ENCODE measurements around the gene FCMR. TPM values are rescaled to one million over a fixed set of nuclear protein-coding genes. Genes with fewer than 3 reads are reported as not detected.

Gene FCMR
- total RNA-seq, 3 donors from 2014 or later: 1.6 to 5.6 (median 4.6) TPM

DNA sequence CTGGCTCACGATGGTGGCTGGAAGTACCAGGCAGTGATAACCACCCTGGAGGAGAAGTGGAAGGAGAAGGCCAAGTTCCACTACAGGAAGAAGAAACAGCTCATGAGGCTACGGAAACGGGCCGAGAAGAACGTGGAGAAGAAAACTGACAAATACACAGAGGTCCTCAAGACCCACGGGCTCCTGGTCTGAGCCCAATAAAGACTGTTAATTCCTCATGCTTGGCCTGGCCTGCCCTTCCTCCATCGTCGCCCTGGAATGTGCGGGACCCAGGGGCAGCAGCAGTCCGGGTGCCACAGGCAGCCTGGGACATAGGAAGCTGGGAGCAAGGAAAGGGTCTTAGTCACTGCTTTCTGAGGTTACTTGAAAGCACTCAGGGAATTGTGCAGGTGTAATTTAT, 13.7 kb downstream of the FCMR start:
- no peaks in the 10 kb centered on the region for H3K9me3 ChIP-seq
- TF ChIP-seq, protein P1, sequence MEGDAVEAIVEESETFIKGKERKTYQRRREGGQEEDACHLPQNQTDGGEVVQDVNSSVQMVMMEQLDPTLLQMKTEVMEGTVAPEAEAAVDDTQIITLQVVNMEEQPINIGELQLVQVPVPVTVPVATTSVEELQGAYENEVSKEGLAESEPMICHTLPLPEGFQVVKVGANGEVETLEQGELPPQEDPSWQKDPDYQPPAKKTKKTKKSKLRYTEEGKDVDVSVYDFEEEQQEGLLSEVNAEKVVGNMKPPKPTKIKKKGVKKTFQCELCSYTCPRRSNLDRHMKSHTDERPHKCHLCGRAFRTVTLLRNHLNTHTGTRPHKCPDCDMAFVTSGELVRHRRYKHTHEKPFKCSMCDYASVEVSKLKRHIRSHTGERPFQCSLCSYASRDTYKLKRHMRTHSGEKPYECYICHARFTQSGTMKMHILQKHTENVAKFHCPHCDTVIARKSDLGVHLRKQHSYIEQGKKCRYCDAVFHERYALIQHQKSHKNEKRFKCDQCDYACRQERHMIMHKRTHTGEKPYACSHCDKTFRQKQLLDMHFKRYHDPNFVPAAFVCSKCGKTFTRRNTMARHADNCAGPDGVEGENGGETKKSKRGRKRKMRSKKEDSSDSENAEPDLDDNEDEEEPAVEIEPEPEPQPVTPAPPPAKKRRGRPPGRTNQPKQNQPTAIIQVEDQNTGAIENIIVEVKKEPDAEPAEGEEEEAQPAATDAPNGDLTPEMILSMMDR (IDR thresholded peaks at IDR 0.05): no peak
- DNase-seq: no peak
- no peaks in the 10 kb centered on the region for H3K36me3 ChIP-seq (ENCODE audit: low read depth)
- intact Hi-C loops (cut with DNase I, micrococcal nuclease): no loop called here
- H3K4me3 ChIP-seq: no peak overlapping the region
- H3K4me1 ChIP-seq (ENCODE audit: low read depth): peaks cover 18% of the 10 kb centered on the region
- no peak for ATAC-seq

DNA sequence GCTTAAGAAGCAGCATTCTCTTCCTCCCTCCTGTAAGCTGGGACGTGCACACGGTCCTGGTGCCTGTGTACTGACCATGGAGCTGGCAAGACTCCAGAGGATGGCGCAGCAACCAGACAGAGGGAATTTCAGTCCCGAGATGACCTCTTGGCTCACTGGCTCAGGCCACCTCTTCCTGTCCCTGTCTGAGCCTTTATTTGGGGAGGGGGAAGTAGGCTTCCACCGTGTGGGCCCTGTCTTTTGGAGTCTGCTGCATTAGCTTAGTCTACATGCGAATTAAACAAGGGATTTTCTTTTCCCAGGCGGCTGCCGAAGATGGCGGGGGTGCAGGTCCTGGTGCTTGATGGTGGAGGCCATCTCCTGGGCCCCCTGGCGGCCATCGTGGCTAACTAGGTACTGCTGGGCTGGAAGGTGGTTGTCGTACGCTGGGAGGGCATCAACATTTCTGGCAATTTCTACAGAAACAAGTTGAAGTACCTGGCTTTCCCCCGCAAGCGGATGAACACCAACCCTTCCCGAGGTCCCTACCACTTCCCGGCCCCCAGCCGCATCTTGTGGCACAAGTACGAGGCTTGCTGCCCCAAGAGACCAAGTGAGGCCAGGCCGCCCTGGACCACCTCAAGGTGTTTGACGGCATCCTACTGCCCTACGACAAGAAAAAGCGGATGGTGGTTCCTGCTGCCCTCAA, 14.3 kb downstream of the FCMR start:
- TF ChIP-seq, protein P1 (IDR thresholded peaks at IDR 0.05): no peak
- H3K4me3 ChIP-seq: no peak overlapping the region
- H3K4me1 ChIP-seq (ENCODE audit: low read depth): peaks cover 14% of the 10 kb centered on the region
- ATAC-seq (no peak), DNase-seq (no peak)
- no peaks in the 10 kb centered on the region for H3K36me3 ChIP-seq (ENCODE audit: low read depth)
- intact Hi-C loops (cut with DNase I, micrococcal nuclease): no loop called here
- no peaks in the 10 kb centered on the region for H3K9me3 ChIP-seq

DNA sequence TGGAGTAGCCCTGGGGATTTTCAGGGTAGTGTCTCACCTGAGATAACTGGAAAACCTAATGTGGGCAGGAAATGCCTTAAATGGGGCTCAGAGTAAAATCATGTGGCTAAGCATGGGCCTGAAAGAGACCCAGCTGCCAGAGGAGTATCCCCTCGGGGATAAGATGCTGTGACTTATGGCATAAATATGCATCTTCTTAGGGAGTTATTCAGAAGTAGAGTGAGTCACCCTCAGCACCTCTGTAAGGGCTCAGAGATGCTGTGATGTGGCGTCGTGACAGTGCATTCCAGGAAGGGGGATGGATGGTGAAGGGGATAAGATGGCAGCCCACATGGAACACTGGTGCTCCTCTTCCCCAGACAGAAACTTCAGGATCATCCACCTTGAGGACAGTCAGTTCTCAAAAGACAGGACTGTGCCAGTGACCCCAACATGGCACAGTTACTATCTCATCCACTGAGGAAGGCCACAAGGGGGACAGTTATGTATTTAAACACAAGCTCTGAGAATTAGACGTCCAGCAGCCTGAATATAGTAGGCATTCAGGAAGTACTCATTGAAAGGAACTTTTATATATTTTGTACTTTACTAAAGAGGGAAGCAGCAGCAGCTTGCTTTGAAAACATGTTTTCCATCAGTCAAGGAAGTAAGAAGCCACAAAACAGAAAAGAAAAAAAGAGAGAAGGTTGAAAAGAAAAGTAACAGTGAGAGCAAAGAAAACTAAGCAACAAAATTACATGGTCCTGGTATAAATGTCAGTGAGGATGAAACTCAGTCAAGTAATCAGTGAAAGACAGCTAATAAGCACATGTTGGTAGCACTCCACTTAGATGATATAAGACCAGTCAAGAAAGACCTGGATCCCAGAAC, 16.2 kb downstream of the FCMR start:
- peaks cover 14% of the 10 kb centered on the region for H3K4me1 ChIP-seq (ENCODE audit: low read depth)
- intact Hi-C loops (cut with DNase I, micrococcal nuclease): no loop called here
- H3K36me3 ChIP-seq (ENCODE audit: low read depth): no peaks in the 10 kb centered on the region
- ATAC-seq: no peak
- TF ChIP-seq, protein P1 (IDR thresholded peaks at IDR 0.05): no peak
- H3K9me3 ChIP-seq: no peaks in the 10 kb centered on the region
- no peak for DNase-seq
- H3K4me3 ChIP-seq: no peak overlapping the region

DNA sequence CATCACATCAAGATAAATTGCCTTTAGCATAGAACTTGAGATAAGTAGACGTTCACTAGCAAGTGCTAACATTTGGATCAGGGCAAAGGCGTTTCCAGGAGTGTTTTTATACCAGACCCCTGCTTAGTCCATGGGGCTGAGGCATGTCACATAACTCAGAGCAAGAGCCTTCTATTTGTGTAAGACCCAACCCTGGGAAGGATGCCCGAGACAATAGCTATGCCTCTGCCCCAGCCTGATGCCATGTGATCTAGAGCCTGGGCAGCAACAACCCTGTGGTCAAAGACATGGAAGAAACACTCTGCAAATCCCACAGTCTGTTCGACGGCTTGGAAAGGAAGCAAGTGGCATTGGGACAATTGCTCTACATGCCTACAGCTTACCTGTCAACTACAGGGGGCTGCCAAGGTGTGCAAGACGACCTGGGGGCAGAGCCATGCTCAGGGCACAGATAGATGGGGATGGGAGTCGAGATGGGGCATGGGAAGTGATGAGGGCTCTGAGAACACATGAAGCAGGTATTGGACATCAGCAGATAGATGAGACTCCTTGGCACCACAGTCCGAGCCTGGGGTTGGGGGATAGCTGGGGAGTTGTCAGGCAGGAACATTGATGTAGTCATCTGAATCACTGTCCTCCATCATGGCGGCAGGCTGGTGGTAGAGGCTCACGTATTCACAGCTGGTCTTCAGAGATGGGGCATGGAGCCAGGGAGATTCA, 17.2 kb downstream of the FCMR start:
- peaks cover 11% of the 10 kb centered on the region for H3K4me1 ChIP-seq (ENCODE audit: low read depth)
- intact Hi-C loops (cut with DNase I, micrococcal nuclease): no loop called here
- no peaks in the 10 kb centered on the region for H3K9me3 ChIP-seq
- H3K36me3 ChIP-seq (ENCODE audit: low read depth): no peaks in the 10 kb centered on the region
- no peak overlapping the region for H3K4me3 ChIP-seq
- ATAC-seq: no peak
- no peak for DNase-seq
- TF ChIP-seq, protein P1 (IDR thresholded peaks at IDR 0.05): no peak

DNA sequence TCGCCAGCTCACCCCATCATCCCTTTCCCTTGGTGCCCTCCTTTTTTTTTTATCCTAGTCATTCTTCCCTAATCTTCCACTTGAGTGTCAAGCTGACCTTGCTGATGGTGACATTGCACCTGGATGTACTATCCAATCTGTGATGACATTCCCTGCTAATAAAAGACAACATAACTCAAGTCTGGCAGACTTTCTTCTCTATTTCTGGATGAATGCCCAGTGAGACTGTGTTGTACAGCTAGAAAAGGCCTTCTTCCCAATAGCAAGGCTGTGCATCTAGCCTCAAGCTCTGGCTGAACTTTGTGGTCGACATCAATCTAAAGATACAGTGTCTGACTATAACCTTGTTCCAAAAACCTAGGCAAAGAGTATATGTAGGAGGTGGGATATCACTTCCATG, 18.1 kb downstream of the FCMR start:
- Histone ChIP-seq H3K36me3 (ENCODE audit: low read depth) (no peaks in the 10 kb centered on the region), H3K4me3 (no peak overlapping the region), H3K9me3 (no peaks in the 10 kb centered on the region), H3K4me1 (ENCODE audit: low read depth) (peaks cover 4% of the 10 kb centered on the region)
- intact Hi-C loops (cut with DNase I, micrococcal nuclease): no loop called here
- ATAC-seq (no peak), DNase-seq (no peak)
- TF ChIP-seq, protein P1 (IDR thresholded peaks at IDR 0.05): no peak

All from mucosa of descending colon (tissue), 3 donors.